AG10803 (cell line): ENCODE measurements around the gene RPL19.

Experiments
- DNase-seq: peaks from one replicate; pipeline ENCODE4 v3.0.0; 2010; ENCODE audit warnings: low read depth
- H3K4me3 ChIP-seq: 2 replicates; pipeline ENCODE4 v1.5.1; 2011; ENCODE audit warnings: mild to moderate bottlenecking, low read length, control low read depth
- CTCF ChIP-seq: conservative IDR thresholded peaks from 2 replicates; pipeline ENCODE4 v1.5.1; 2011; ENCODE audit warnings: mild to moderate bottlenecking, low read length, control low read depth, inconsistent platforms

Gene RPL19

DNA sequence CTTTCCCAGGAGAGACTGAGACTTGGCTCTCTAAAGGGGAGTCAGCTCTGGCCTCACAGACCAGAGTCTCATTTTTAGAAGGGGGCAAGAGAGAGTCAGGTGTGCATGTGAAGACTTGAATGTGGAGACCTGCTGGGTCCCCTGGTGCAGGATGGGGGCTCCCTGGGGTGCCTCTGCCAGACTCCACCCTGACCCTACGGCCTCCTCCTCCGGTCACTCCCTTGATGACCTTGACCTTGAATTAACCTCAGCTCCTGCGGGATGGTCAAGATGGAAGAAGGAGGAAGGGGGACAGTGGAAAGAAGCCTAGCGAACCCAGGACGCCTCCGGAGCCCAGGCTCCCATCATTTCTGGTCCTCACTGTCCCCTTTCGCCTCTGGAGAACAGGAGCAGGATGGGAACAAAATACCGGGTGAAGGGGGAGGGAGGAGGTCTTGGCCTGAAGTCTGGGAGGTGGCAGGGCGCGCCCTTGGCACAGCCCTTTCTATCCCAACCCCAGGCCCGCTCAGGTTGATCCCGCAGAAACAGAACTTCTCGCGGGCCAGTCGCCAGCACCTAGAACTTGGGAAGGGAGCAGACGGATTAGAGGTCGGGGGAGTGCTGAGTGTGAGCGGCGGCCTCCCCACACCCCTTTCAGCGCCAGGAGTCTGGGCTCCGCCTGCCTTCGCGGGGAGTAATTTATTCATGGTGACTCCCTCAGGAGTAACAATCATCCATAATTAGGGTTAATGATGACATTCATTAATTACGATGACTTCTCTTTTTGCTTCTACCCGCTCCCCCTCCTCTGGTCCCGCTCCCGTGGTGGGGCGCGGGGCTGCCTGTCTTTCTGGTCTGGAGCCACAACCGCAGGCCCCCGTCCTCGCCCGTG is 24.1 kb downstream of the RPL19 start:
- TF ChIP-seq CTCF, result no peak
- H3K4me3 ChIP-seq, result no peak overlapping the region
- no peak for DNase-seq

- no peak for TF ChIP-seq CTCF
- DNase-seq, result no peak
- H3K4me3 ChIP-seq, result no peak overlapping the region
Measured at GRCh38 chr17:39224778-39225307, 24.8 kb downstream of the RPL19 start.

DNA sequence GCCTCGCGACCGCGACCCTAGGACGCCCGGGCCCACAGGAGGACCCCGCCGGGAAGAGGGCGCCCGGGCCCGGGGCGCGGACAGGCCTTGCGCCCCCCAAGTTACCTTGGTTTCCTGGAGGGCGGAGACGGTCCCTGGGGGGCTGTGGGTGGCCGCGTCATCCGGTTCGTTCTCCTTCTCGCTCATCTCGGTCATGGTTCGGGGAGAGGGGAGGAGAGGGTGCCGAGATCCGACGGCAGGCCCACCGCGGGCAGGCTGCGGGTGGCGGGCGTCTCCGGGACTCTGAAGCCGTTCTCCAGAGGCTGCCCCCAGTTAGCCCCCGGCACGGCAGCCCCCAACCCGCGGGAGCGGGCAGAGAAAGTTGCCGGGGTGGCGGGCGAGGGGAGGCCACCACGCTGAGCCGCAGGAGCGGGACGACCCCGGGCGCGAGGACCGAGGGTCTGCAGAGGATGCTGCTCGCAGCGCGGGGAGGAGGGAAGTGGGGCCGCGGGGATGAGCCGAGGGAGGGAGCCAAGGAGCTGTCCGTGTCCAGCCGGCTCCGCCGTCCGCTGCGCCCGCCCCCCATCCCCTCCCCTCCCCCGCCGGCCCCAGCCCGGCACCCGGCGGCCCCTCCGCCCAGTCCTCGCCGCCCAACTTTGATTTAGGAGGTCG is 25.4 kb downstream of the RPL19 start, which contains the start of gene STAC2:
TSS of gene STAC2 (minus strand) at position 638 of the 651 bp plus-strand sequence. CDS start at position 195, 443 bp downstream.
- peak within 1 kb of the TSS; percentile 49 for H3K4me3 ChIP-seq
- no peak for TF ChIP-seq CTCF
- DNase-seq, result no peak

DNA sequence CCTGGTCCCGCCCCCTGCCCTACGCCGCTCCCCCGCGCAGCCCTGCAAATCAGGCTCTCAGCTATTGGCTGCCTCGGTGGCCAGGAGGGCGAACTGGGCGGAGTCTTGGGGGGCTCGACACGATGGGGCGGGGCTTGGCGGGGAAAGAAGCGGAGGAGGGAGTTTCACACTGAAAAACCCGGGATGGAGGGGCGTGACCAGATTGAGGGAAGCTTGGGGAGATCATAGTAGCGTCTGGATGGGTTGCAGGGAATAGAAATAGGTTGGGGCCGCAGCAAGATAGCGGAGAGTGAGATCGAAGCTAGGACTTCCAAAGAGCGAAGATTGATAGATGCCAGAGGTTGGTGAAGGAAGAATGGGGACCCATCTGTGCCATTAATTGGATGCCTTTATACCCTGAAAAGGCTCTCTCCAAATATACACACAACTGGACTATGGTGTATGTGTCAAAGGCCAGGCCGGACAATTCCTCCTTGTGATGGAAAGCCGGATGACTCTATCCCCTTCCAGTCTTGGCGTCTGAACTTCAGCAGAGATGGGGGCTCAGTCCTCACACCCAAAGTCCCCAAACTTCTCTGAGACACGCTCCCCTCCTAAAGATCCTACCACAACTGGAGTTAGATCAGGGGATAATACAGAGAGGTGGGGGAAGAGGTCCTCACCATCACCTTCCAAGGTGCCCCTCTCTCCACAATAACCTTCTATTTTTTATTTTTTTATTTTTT is 26.0 kb downstream of the RPL19 start:
- DNase-seq, result no peak
- no peak for TF ChIP-seq CTCF
- peak overlapping the region; percentile 49 for H3K4me3 ChIP-seq

GRCh38 chr17:39227364-39227919 is 27.4 kb downstream of the RPL19 start:
- no peak overlapping the region for H3K4me3 ChIP-seq
- no peak for TF ChIP-seq CTCF
- DNase-seq, result no peak

- TF ChIP-seq CTCF, result no peak
Measured at GRCh38 chr17:39229274-39229913, 29.3 kb downstream of the RPL19 start.

More at GRCh38 chr17:39229274-39229913, 29.3 kb downstream of the RPL19 start:
- DNase-seq, result peak; percentile 58
- no peak overlapping the region for H3K4me3 ChIP-seq
